Stimulated activated naive CD4-positive, alpha-beta T cell treated with Interleukin-2 at 50 U/mL for 16 hours (primary cell): ENCODE results near the gene PRSS21.

Source experiments
- DNase-seq: peaks from one replicate; lab custom pipeline; 2025; lab: John Stamatoyannopoulos, UW

The PRSS21 gene

GRCh38 chr16:2816751-2817339, at the start of gene PRSS21:
TSS of gene PRSS21 (plus strand) at chr16:2817237. CDS start at chr16:2817269, 32 bp downstream.
- no peak for DNase-seq

GRCh38 chr16:2767891-2768290, 49.1 kb upstream of the PRSS21 start:
- DNase-seq = no peak

- no peak for DNase-seq
Observed at GRCh38 chr16:2768403-2769089, 48.5 kb upstream of the PRSS21 start.

GRCh38 chr16:2769100-2769529, 47.9 kb upstream of the PRSS21 start:
- DNase-seq = no peak

GRCh38 chr16:2769675-2770056, 47.4 kb upstream of the PRSS21 start:
- DNase-seq = no peak

- DNase-seq = no peak
Observed at GRCh38 chr16:2770057-2770951, 46.7 kb upstream of the PRSS21 start.

GRCh38 chr16:2771496-2772402, 45.3 kb upstream of the PRSS21 start:
- DNase-seq = no peak

- no peak for DNase-seq
Observed at GRCh38 chr16:2773188-2773968, 43.7 kb upstream of the PRSS21 start.

GRCh38 chr16:2774161-2774891, 42.7 kb upstream of the PRSS21 start:
- DNase-seq = no peak

- DNase-seq = no peak
Observed at GRCh38 chr16:2775131-2775716, 41.8 kb upstream of the PRSS21 start.

- no peak for DNase-seq
Observed at GRCh38 chr16:2775765-2776499, 41.1 kb upstream of the PRSS21 start.

- DNase-seq = peak; percentile 44
Observed at GRCh38 chr16:2776500-2777139, 40.4 kb upstream of the PRSS21 start.

GRCh38 chr16:2777231-2777902, 39.7 kb upstream of the PRSS21 start, which contains the start of gene ELOB:
TSS of gene ELOB (minus strand) at chr16:2777280. CDS start at chr16:2777239, 41 bp downstream.
- peak; percentile 89 for DNase-seq

- DNase-seq = peak; percentile 35
Observed at GRCh38 chr16:2777903-2778629, 39.0 kb upstream of the PRSS21 start.

- no peak for DNase-seq
Observed at GRCh38 chr16:2778630-2778958, 38.4 kb upstream of the PRSS21 start.

GRCh38 chr16:2779151-2779920, 37.7 kb upstream of the PRSS21 start:
- no peak for DNase-seq
